Loucy (cell line): ENCODE measurements around the gene MN1.

ENCODE experiments used
- CTCF ChIP-seq: fragments of 200-600 bp; sonication (generic); conservative IDR thresholded peaks from 2 replicates; pipeline ENCODE4 v1.5.1; 2014; ENCODE audit warnings: mild to moderate bottlenecking, antibody characterized with exemption, low read length
- EZH2phosphoT487 ChIP-seq: fragments of 200-600 bp; IDR thresholded peaks from 2 replicates; pipeline ENCODE4 v1.6.1; 2018; ENCODE audit warnings: antibody characterized with exemption, mild to moderate bottlenecking, moderate library complexity, borderline replicate concordance

- TF ChIP-seq CTCF (no peak), EZH2phosphoT487 (no peak)
These were observed 36.8 kb downstream of the MN1 start for GRCh38 chr22:27764722-27765236.
